Stomach (tissue), 9 donors: Measurements from ENCODE around the gene CDC42BPB. TPM values are rescaled to one million over a fixed set of nuclear protein-coding genes. Genes with fewer than 3 reads are reported as not detected.
A peak's percentile ranks its signal among the peaks of the same experiment; 100 is the strongest.

Experiments used
- DNase-seq, 2 donors: peaks; one replicate each; pipeline versions ENCODE4 v3.0.0 to v3.0.0-alpha.2; 2013 to 2019
- H3K27ac ChIP-seq, 5 donors: fragments of 200-600 bp in 4 of 5; sonication (generic) in 4 of 5; one replicate each; pipeline ENCODE4 v1.5.1; 2013 to 2019; ENCODE audit warnings: mild to moderate bottlenecking in 1 of 5, moderate library complexity in 1 of 5
- H3K27me3 ChIP-seq, 3 donors: fragments of 200-600 bp; sonication (generic); one replicate each; pipeline ENCODE4 v1.5.1; 2017 to 2019; ENCODE audit warnings: mixed run types in 1 of 3
- H3K36me3 ChIP-seq, 4 donors: fragments of 200-600 bp; sonication (generic); 1 replicate in 3 of 4; 2 replicates in 1 of 4; pipeline ENCODE4 v1.5.1; 2016 to 2019
- H3K4me1 ChIP-seq, 4 donors: fragments of 200-600 bp; sonication (generic); one replicate each; pipeline ENCODE4 v1.5.1; 2016 to 2019
- H3K4me3 ChIP-seq, 4 donors: fragments of 200-600 bp; sonication (generic) in 3 of 4; one replicate each; pipeline ENCODE4 v1.5.1; 2016 to 2019; ENCODE audit warnings: mild to moderate bottlenecking in 1 of 4
- H3K9me3 ChIP-seq, 4 donors: fragments of 200-600 bp; sonication (generic); one replicate each; pipeline ENCODE4 v1.5.1; 2016 to 2019
- CTCF ChIP-seq, 7 experiments: fragments of 450-650 bp in 4 of 7; fragments of 200-600 bp in 3 of 7; sonication (generic) in 3 of 7; IDR thresholded peaks; one replicate each; pipeline ENCODE4 v1.5.1; 2016 to 2019; ENCODE audit warnings: antibody characterized with exemption in 7 of 7, control low read depth in 2 of 7, mild to moderate bottlenecking in 1 of 7
- EP300 ChIP-seq: sonication (generic); formaldehyde crosslinking; IDR thresholded peaks from one replicate; pipeline ENCODE4 v1.6.1; 2017; ENCODE audit warnings: antibody characterized with exemption
- POLR2A ChIP-seq, 4 donors: fragments of 450-650 bp; IDR thresholded peaks; one replicate each; pipeline ENCODE4 v1.6.1; 2016; ENCODE audit warnings: antibody characterized with exemption in 4 of 4, control low read depth in 2 of 4, mild to moderate bottlenecking in 1 of 4, moderate library complexity in 1 of 4
- POLR2AphosphoS5 ChIP-seq, 3 donors: sonication (generic); formaldehyde crosslinking; IDR thresholded peaks; one replicate each; pipeline ENCODE4 v1.6.1; 2016; ENCODE audit warnings: antibody characterized with exemption in 3 of 3
- WGBS, 5 donors: extraction: QIAGEN DNeasy Blood & Tissue Kit in 3 of 5; methylation state at CpG; one replicate each; pipeline versions ENCODE4 v1.1.5 to v1.1.7; 2013 to 2018; 5-methylcytosine and 5-hydroxymethylcytosine counted together
- intact Hi-C: fragments of 100-400 bp; cut with DNase I; formaldehyde crosslinking; loops from one replicate; pipeline ENCODE4 v1.15.1; 2023; ENCODE audit warnings: low total_unique reads
- polyA plus RNA-seq, 3 donors: library from polyadenylated mRNA; stranded (reverse); fragments of 200-250 nt; gene quantifications; one replicate each; pipeline ENCODE4 v1.2.3, GENCODE V29; 2013
- total RNA-seq, 5 donors: library from RNA; depleted of rRNA; stranded (reverse); fragments of >200 nt; gene quantifications; one replicate each; pipeline versions ENCODE4 v1.1.0 to v1.2.3, GENCODE V29; 2014 to 2016
- donor health status: healthy with polysubstance abuse.
- donor health status: Bipolar disorder and iron deficiency.
- donor health status: healthy.

CDC42BPB gene
- total and polyA plus RNA-seq, 8 donors = 16.3 to 400 (median 127) TPM

DNA sequence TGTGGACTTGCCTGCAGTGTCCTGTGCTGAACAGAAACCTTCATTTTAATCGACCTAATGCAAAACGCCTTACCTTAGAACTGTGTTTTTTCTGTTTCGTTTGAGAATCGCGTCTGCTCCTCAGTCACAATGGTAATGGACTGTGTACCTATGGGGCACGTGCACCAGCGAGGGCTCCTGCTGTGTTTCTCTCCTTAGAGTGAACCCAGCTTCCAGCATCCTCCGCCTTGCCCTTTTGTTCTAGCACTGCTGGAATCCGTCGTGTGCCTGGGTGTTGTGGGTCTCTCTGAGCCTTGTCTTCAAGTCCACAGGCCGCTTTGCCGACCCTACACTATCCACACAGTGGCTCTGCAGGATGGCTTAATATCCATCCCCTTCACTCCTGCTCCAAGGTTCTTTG is 131.2 kb downstream of the CDC42BPB start:
- no peaks in the 10 kb centered on the region for H3K36me3 ChIP-seq
- WGBS, 5 donors = 64 to 81% (median 80%) methylated on average over 12 of the region's 12 CpGs
- peaks cover 18 to 94% (median 65%) of the 10 kb centered on the region in 3 donors for H3K27me3 ChIP-seq
- H3K27ac ChIP-seq = no peak overlapping the region
- H3K9me3 ChIP-seq = no peaks in the 10 kb centered on the region
- intact Hi-C loops = no loop called here
- peaks cover 38 to 59% (median 56%) of the 10 kb centered on the region in 4 donors for H3K4me1 ChIP-seq
- TF ChIP-seq CTCF (IDR thresholded peaks at IDR 0.05) (no peak), EP300 (no peak), POLR2AphosphoS5 (IDR thresholded peaks at IDR 0.05) (no peak), POLR2A (IDR thresholded peaks at IDR 0.05) (no peak)
- H3K4me3 ChIP-seq = no peak overlapping the region
- DNase-seq = no peak

DNA sequence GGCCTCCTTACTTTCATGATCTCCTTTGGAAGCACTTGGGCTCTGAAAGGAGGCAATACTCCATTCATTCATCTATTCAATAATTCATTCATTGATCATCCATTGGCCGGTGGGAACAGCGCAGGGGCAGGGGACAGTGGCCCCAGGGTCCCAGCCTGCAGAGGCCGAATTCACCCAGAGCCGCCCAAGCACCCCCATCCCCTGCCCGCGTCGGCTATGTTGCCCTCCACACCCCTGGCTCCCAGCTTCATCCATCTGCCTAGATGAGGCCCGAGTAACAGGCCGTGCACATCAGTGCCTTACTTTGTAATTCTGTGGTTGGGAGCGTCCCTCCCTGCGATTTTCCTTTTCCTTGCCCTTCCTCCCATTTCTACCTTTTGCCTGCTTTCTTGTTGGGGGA is 131.7 kb downstream of the CDC42BPB start:
- no peak for DNase-seq
- H3K4me3 ChIP-seq = no peak overlapping the region
- H3K4me1 ChIP-seq = peaks cover 38 to 55% (median 52%) of the 10 kb centered on the region in 4 donors
- intact Hi-C loops = no loop called here
- 80 to 85% (median 81%) methylated on average over 11 of the region's 11 CpGs for WGBS, 5 donors
- TF ChIP-seq EP300 = no peak
- TF ChIP-seq POLR2AphosphoS5 (IDR thresholded peaks at IDR 0.05) = no peak
- no peaks in the 10 kb centered on the region for H3K9me3 ChIP-seq
- H3K27ac ChIP-seq = no peak overlapping the region
- H3K36me3 ChIP-seq = no peaks in the 10 kb centered on the region
- H3K27me3 ChIP-seq = peaks cover 18 to 89% (median 62%) of the 10 kb centered on the region in 3 donors

GRCh38 chr14:102924632-102925588 is 132.4 kb downstream of the CDC42BPB start:
- WGBS, 5 donors = 81 to 86% (median 85%) methylated on average over 20 to 25 of the region's 25 CpGs
- H3K27ac ChIP-seq = no peak overlapping the region
- peaks cover 31 to 47% (median 44%) of the 10 kb centered on the region in 4 donors for H3K4me1 ChIP-seq
- H3K9me3 ChIP-seq = no peaks in the 10 kb centered on the region
- no peak for TF ChIP-seq EP300
- no peak for TF ChIP-seq POLR2A (IDR thresholded peaks at IDR 0.05)
- TF ChIP-seq POLR2AphosphoS5 (IDR thresholded peaks at IDR 0.05) = no peak
- no peak overlapping the region for H3K4me3 ChIP-seq
- no peak for DNase-seq
- intact Hi-C loops = no loop called here
- H3K27me3 ChIP-seq = peaks cover 18 to 82% (median 54%) of the 10 kb centered on the region in 3 donors
- no peaks in the 10 kb centered on the region for H3K36me3 ChIP-seq

DNA sequence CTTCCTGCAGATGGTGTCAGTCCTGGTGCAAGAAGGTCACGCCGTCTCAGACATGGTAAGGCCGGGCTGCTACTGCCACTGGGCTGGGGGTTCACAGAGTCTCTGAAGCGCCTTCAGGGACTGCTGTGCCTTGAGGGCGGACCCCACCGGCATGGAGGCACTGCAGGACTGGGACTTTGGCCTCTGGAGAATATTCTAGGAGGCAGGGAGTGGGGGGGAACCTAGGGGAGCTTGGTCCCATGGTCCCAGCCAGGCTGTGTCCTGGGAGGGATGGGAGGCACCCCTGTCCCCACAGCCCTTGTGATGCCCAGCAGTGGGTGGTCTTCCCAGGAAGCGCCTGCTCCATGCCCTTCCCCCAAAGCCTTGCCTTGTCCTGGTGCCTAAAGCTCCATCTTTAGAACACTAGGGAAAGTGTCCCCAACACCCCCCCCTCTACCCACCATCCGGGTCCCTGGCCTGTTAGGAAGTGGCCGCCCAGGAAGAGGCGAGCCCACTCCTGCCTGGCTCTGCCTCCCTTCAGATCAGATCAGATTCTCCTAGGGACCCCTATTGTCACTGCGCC is 133.3 kb downstream of the CDC42BPB start:
- intact Hi-C loops = no loop called here
- H3K4me3 ChIP-seq = no peak overlapping the region
- H3K4me1 ChIP-seq = peaks cover 22 to 38% (median 35%) of the 10 kb centered on the region in 4 donors
- no peak for DNase-seq
- no peak overlapping the region for H3K27ac ChIP-seq
- WGBS, 5 donors = 59 to 71% (median 60%) methylated on average over 8 to 11 of the region's 11 CpGs
- H3K9me3 ChIP-seq = no peaks in the 10 kb centered on the region
- H3K36me3 ChIP-seq = no peaks in the 10 kb centered on the region
- TF ChIP-seq POLR2A (IDR thresholded peaks at IDR 0.05) = no peak
- TF ChIP-seq POLR2AphosphoS5 (IDR thresholded peaks at IDR 0.05) = no peak
- no peak for TF ChIP-seq EP300
- TF ChIP-seq CTCF (IDR thresholded peaks at IDR 0.05) = no peak
- peaks cover 13 to 73% (median 45%) of the 10 kb centered on the region in 3 donors for H3K27me3 ChIP-seq

- peak overlapping the region; percentile 3 to 43 (median 38) for H3K4me3 ChIP-seq
- intact Hi-C loops = no loop called here
Observed at GRCh38 chr14:102923201-102923924, 134.0 kb downstream of the CDC42BPB start.

More at GRCh38 chr14:102923201-102923924, 134.0 kb downstream of the CDC42BPB start:
- Histone ChIP-seq H3K27me3 (peaks cover 11 to 66% (median 39%) of the 10 kb centered on the region in 3 donors), H3K9me3 (no peaks in the 10 kb centered on the region), H3K27ac (no peak overlapping the region), H3K4me1 (peaks cover 15 to 32% (median 29%) of the 10 kb centered on the region in 4 donors), H3K36me3 (no peaks in the 10 kb centered on the region)
- no peak for DNase-seq
- no peak for TF ChIP-seq EP300
- TF ChIP-seq POLR2A (IDR thresholded peaks at IDR 0.05) = no peak
- no peak for TF ChIP-seq POLR2AphosphoS5 (IDR thresholded peaks at IDR 0.05)
- TF ChIP-seq CTCF (IDR thresholded peaks at IDR 0.05) = no peak
- WGBS, 5 donors = 5 to 13% (median 7%) methylated on average over 10 to 53 of the region's 53 CpGs
